ENCODE measurements around the gene TMC6. TPM values are rescaled to one million over a fixed set of nuclear protein-coding genes. Genes with fewer than 3 reads are reported as not detected.

Gene TMC6
- total RNA-seq, 1 experiment from 2014 or later: 58.0 TPM

DNA sequence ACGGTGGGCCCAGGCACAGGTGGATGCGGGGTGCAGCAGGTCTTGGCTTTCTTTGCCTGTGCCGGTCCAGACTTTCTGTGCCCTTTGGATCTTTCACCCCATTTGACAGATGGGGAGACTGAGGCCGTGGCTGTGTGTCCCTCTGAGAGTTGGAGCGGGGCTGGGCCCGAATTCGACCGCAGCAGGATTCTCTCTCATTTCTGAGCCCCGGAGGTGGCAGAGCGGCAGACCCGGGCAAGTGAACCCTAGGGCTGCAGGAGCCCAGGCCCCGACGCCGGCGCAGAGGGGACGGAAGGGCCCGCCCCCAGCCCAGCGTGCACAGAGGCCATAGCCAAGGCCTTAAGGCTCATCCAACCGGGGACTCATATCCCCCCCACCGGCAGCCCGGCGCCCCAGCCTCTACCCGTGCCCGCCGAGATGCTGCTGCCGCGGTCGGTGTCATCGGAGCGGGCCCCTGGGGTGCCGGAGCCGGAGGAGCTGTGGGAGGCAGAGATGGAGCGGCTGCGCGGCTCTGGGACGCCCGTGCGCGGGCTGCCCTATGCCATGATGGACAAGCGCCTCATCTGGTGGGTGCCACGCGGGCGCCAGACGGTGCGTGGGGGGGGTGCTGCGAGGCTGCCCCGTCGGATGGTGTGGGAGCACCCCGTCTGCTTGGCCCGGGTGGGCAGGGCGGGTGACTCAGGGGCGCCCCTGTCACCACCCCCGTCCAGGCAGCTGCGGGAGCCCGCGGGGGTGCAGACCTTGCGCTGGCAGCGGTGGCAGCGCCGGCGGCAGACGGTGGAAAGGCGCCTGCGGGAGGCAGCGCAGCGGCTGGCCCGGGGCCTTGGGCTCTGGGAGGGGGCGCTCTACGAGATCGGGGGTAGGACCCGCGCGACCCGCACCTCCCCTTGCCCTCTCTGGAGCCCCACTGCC lies 2.9 kb upstream of the TMC6 start:
- peaks cover 31% of the 10 kb centered on the region for H3K4me1 ChIP-seq (ENCODE audit: control insufficient read depth, insufficient read depth, low read length)
- no peaks in the 10 kb centered on the region for H3K9me3 ChIP-seq (ENCODE audit: control insufficient read depth, insufficient read depth, low read depth, low read length)
- DNase-seq (ENCODE audit: low read depth, low spot score): no peak
- TF ChIP-seq POLR2AphosphoS5 (IDR thresholded peaks at IDR 0.05; ENCODE audit: low read depth, low read length): no peak
- TF ChIP-seq SIN3A (IDR thresholded peaks at IDR 0.05; ENCODE audit: borderline replicate concordance, insufficient read depth, low read depth, low read length): no peak
- no peak for TF ChIP-seq TCF7L2 (IDR thresholded peaks at IDR 0.05; ENCODE audit: low read depth, low read length)
- no peak for TF ChIP-seq REST (IDR thresholded peaks at IDR 0.05; ENCODE audit: insufficient read depth in 1 of 2, low read depth in 2 of 2, low read length in 1 of 2)
- TF ChIP-seq, protein P1, sequence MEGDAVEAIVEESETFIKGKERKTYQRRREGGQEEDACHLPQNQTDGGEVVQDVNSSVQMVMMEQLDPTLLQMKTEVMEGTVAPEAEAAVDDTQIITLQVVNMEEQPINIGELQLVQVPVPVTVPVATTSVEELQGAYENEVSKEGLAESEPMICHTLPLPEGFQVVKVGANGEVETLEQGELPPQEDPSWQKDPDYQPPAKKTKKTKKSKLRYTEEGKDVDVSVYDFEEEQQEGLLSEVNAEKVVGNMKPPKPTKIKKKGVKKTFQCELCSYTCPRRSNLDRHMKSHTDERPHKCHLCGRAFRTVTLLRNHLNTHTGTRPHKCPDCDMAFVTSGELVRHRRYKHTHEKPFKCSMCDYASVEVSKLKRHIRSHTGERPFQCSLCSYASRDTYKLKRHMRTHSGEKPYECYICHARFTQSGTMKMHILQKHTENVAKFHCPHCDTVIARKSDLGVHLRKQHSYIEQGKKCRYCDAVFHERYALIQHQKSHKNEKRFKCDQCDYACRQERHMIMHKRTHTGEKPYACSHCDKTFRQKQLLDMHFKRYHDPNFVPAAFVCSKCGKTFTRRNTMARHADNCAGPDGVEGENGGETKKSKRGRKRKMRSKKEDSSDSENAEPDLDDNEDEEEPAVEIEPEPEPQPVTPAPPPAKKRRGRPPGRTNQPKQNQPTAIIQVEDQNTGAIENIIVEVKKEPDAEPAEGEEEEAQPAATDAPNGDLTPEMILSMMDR (IDR thresholded peaks at IDR 0.05): no peak
- H3K27ac ChIP-seq (ENCODE audit: low read length): no peak overlapping the region
- no peak overlapping the region for H3K4me3 ChIP-seq (ENCODE audit: low read depth in 2 of 2, low read length in 2 of 2)
- no peak for ATAC-seq
- peaks cover 2% of the 10 kb centered on the region; the same call in 1 of the 2 replicates for H3K36me3 ChIP-seq (ENCODE audit: control insufficient read depth, insufficient read depth, low read length)
- ChIA-PET CTCF (interaction anchor here (0.6 to 0.7 kb wide), 2 partner anchors 48 to 118 kb away, joined by 3 to 4 read pairs; no protein-coding TSS in a partner anchor), POLR2A (no interaction called here)
- BruUV-seq (replicated peaks): no TSS peak
- no peaks in the 10 kb centered on the region for H3K27me3 ChIP-seq (ENCODE audit: control insufficient read depth, insufficient read depth, low read length)
- in situ Hi-C loops (cut with HindIII; ENCODE audit: low pct_unique_long_range_greater_than_20kb, low sequenced_read_pairs) (no loop called here), intact Hi-C loops (cut with micrococcal nuclease; ENCODE audit: unreplicated experiment) (no loop called here)

- H3K27ac ChIP-seq (ENCODE audit: low read length): no peak within 1 kb of the TSS
- DNase-seq (ENCODE audit: low read depth, low spot score) (no peak), ATAC-seq (no peak)
- H3K4me3 ChIP-seq (ENCODE audit: low read depth in 2 of 2, low read length in 2 of 2): no peak within 1 kb of the TSS
- TF ChIP-seq REST (IDR thresholded peaks at IDR 0.05; ENCODE audit: insufficient read depth in 1 of 2, low read depth in 2 of 2, low read length in 1 of 2): no peak
- no peak for TF ChIP-seq SIN3A (IDR thresholded peaks at IDR 0.05; ENCODE audit: borderline replicate concordance, insufficient read depth, low read depth, low read length)
- no peak for TF ChIP-seq TCF7L2 (IDR thresholded peaks at IDR 0.05; ENCODE audit: low read depth, low read length)
- no peak for TF ChIP-seq POLR2AphosphoS5 (IDR thresholded peaks at IDR 0.05; ENCODE audit: low read depth, low read length)
- TF ChIP-seq, protein P1 (IDR thresholded peaks at IDR 0.05): no peak
- H3K36me3 ChIP-seq (ENCODE audit: control insufficient read depth, insufficient read depth, low read length): peaks cover 2% of the 10 kb centered on the region; the same call in 1 of the 2 replicates
- H3K27me3 ChIP-seq (ENCODE audit: control insufficient read depth, insufficient read depth, low read length): no peaks in the 10 kb centered on the region
- no peaks in the 10 kb centered on the region for H3K9me3 ChIP-seq (ENCODE audit: control insufficient read depth, insufficient read depth, low read depth, low read length)
- H3K4me1 ChIP-seq (ENCODE audit: control insufficient read depth, insufficient read depth, low read length): peaks cover 36% of the 10 kb centered on the region
- BruUV-seq (replicated peaks): no TSS peak
- ChIA-PET POLR2A (no interaction called here), CTCF (no interaction called here)
- in situ Hi-C loops (cut with HindIII; ENCODE audit: low pct_unique_long_range_greater_than_20kb, low sequenced_read_pairs) (no loop called here), intact Hi-C loops (cut with micrococcal nuclease; ENCODE audit: unreplicated experiment) (no loop called here)
Measured at GRCh38 chr17:78130437-78131101, 2.0 kb upstream of the TMC6 start, which contains the start of gene TMC8. Gene TMC8 (plus strand): TSS chr17:78130771. CDS start chr17:78131589, 818 bp downstream.
